SW480 (cell line): Measurements from ENCODE around the gene RAB27B.
"Not testable (repeated sequence)": the region's sequence is repeated elsewhere in the genome, so short reads cannot be mapped to it uniquely, and the experiment has no call there.

Experiments used
- DNase-seq: peaks from one replicate; pipeline ENCODE4 v3.0.0-alpha.2; 2016; ENCODE audit warnings: low spot score

Gene RAB27B

DNA sequence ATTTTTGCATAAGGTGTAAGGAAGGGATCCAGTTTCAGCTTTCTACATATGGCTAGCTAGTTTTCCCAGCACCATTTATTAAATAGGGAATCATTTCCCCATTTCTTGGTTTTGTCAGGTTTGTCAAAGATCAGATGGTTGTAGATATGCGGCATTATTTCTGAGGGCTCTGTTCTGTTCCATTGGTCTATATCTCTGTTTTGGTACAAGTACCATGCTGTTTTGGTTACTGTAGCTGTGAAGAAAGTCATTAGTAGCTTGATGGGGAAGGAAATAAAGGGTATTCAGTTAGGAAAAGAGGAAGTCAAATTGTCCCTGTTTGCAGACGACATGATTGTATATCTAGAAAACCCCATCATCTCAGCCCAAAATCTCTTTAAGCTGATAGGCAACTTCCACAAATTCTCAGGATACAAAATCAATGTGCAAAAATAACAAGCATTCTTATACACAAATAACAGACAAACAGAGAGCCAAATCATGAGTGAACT lies 7.4 kb upstream of the RAB27B start:
- DNase-seq, result not testable (repeated sequence)

DNA sequence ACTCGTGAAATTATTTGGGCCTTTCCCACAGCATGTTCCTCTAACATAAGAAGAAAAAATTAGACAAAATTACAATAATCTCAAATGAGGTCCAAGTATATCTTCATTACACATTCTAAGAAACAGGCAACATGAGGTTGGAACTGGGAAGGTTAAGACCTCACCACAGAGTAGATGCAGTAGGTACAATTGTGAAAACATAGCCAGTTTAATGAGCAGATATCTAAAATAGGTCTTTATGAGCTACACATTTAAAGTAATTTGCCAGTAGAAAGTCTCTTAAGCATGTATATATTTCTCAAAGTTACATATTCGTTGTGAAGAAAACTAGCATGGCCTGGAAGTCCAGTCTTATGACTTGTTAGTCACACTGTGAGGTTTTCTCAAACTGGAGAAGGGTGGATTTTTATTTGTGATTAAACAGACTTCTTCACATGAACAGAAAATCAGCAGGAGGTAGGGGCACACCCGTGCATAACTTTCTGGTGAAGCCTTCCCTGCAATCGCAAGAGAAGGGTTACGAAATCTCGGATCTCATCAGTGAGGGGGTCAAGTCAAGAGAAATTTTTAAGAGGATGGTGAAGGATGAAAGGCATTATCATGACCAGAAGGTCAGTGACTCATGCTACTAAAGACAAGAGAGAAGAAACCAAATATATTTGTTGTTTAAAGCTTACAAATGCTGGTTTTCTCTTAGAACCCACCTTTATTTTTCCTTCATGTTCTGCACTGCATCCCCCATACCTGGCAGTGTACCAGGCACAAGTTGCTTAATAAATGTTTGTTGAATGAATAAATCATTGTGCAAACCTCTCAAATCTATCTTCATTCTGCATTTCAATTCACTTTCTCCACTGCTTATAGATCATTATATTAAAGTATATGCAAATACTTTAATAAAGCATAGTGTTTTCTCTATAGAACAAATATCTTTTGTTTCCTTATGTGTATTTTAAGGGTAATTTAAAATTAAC lies 5.1 kb upstream of the RAB27B start:
- DNase-seq, result no peak

DNA sequence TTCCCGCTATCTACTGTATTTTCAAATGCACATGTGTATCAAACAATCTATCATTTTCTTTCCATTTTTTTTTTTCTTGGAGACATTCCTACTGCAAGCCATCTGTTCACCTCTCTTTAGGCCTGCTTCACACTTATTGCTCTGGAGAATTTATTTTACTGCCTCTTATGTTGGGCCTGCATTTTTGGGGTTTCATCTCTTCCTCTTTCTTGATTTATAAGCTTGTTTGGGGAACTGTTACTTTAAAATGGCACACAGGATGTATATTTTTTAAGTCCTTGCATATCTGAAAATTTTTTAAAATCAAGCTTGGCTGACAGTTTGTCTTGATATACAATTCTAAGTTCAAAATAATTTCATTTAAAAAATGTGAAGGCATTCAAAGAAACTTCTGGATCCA lies 3.5 kb upstream of the RAB27B start:
- DNase-seq, result no peak

DNA sequence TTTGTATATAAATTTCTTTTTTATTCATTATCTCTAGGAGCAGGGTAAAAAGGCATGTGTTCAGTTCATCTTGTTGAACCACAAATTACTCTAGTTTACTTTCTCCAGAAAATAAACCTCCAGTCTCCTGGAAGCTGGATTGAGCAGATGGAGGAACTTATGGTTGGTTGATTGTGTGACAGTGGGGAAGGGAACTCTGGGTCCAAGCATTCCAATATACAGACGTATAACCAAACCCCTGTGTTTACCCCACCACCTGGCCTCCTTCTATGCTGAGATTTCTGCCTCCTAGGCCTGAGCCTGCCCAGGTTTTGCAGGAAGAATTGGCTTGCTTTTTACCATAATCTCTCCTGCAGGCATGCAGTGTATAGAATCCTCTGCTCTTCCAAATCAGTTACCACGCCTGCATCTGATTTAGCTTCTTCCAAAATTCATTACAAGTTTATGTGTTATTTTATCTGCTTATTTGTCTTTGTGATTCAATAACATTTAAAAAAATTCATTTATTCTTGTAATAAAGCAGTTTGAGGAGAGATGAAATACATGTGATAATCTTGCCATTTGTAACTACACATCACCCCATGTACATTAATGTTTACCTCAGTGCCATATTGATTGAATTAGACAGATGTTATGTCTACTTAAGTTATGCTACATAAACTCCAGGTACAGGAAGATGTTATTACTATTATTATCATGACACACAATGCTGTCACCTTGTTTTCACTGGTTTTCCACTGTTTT lies 2.5 kb upstream of the RAB27B start:
- no peak for DNase-seq

DNA sequence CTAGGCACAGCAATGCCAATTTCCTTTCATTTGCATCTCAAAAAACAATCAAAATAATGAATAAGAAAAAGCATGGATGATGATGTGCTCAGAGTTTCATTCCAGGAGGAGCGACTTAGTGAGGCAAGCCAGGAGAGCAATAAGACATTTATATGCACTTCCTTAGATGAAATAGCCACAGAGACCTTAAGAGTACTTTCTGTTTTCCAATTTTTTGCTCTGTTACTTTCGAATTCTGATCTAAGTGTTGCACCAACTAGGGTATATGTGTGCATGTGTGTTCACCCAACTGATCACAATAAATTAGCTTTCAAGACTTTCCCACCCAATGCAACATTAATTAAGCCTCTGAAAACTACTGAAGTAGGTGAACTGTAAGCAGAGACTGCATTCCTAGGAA lies 709 bp downstream of the RAB27B start:
- DNase-seq, result no peak

DNA sequence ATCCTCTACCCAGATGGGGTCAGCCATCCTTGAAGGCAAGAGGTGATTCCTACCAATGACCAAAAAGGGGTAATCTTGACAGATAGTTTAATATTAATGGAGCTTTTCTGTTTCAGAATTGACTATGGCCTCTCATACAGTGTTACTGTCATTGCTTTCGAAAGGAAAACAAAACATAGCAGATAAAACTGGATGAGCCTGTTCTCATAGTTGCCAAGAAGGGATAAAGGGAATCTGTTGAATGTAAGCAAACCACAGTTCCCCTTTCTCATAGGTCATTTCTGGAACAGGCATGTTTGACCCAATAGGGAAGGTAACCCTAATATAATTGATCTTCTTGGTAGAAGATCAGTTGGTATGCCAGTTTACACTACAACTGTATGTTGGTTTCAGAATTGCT lies 1.6 kb downstream of the RAB27B start:
- DNase-seq, result no peak

DNA sequence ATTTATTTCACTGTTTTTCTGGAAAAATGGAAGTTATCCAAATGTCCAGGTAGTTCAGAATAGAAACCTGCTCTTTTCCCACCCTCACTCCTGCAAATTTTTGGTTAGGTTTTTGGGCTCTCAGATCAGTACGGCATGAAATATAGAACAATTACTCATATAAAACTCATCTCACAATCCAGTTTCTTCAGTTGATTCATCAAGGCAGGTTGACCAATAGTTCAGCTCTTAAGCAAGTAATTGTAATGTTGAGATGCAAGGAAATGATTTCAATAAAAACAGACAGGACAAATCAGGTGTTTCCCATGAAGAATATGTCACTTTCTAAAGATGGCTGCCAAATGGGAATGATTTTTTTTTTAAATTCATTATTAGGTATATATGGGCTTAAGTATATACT lies 2.0 kb downstream of the RAB27B start:
- no peak for DNase-seq

DNA sequence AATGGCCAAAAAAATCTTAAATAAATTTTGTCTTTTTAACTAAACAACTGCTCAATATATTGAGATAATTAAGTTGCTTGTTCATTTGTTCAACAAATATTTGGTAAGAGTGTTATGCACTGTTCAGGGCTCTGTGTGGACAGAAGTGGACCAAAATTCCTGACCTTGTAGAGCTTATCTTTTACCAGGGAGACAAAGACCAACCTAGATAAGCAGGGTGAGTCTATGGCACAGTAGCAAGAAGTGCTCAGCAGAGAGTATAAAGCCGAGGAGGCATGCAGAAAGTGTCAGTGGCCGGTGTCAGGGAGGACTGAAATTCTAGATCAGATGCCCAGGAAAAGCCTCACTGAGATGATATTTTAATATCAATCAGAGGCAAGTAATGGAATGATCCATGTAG lies 2.6 kb downstream of the RAB27B start:
- no peak for DNase-seq

DNA sequence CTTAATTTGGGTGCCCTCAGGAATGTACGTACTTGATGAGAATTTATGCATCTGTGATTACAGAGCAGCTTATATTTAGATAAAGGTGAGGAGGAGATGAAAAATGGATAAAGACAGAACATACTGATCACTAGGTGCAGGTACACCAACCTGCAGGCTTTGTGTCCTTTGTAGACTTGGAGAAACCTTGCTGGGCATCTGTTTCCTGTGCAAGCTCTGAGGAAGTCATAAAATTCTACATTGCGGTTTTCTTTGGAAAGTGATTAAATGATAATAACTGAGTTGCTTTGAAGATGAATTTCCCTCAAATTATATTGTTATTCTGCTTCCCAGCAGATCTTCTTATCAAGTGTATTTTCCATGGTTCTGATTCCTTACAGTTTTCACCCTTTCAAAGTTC lies 7.7 kb downstream of the RAB27B start:
- DNase-seq, result no peak

DNA sequence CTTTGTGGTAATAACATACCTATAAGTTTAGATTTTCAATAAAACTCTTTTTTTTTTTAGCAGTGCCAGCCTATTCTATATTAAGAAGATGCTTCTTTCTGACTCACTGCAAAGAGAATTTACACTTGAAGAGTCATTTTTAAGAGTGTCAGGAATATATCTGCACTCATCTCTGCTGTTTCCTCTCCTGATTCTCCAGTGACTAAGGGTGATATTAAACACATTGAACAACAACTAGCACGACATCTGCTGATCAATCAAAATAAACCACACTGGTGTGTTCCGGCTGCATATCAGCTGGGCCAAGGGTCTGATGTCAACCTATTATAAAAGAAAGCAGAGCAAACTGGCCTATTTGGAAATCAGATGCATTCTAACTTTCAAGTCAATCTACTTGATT lies 15.0 kb downstream of the RAB27B start:
- DNase-seq, result no peak

DNA sequence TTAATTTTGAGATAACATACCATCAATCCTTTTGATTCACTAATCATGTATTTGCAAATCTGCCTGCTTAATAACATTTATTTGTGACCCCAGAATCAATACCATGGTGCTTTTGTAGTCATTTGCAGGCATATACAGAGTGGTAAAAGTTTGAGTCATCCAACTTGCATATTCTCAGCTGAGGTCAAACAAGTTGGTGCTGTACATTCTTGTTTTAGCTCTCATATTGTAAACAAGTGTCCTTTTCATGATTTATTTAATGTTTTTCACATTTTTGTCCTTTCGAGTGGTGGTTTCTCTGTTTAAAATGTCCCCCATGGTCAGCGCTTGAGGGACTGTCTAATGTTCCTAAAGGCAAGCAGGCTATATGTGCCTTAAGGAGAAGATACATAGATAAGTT lies 17.5 kb downstream of the RAB27B start:
- no peak for DNase-seq

DNA sequence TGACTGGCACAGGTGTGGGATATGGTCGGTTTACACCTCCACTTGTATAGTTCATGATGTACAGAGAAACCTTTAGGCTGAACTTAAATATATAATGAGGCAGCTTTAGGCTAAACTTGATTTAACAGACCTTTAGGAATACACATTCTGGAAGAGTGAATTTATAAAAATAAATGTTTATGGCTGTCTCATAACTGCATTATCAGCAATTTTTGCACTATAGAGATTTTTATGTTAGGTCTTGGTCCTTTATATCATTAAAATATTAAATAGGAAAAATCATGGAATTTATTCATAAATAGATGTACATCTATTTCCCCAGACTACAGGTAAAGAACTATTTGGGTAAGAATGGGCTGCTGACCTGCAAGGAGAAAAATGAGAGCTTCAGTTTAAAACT lies 19.8 kb downstream of the RAB27B start:
- no peak for DNase-seq

DNA sequence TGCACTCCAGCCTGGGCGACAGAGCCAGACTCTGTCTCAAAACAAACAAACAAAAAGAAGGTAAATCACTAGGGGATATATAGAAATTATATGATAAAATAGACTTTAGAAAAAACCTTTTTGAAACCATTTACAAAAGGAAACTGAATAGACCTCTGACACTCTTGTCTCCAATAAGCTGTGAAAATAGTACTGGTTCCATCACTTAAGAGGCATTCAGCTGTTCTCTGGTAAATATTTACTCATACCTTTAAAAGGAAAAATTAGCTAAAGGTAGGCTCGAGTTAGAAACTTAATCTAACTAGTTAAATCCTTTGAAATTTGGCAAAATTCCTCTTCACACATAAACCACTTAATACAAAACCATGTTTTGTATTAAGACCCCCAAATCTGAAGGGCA lies 21.4 kb downstream of the RAB27B start:
- no peak for DNase-seq

DNA sequence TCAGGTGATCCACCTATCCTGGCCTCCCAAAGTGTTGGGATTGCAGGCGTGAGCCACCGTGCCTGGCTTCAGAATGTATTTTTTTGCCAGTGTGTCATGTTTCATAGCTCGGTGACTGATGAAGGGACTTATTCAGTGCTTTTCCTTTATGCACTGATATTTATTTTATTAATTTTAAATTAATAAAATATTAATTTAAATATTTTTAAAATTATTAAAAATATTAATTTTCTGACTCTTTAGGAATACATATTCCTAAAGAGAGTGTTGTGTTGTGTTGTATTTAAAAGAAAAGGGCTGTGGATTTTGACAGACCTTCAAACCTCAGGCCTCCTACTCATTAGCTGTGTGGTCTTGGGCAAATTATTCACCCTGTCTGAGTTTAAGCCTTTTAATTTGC lies 22.3 kb downstream of the RAB27B start:
- DNase-seq, result no peak

DNA sequence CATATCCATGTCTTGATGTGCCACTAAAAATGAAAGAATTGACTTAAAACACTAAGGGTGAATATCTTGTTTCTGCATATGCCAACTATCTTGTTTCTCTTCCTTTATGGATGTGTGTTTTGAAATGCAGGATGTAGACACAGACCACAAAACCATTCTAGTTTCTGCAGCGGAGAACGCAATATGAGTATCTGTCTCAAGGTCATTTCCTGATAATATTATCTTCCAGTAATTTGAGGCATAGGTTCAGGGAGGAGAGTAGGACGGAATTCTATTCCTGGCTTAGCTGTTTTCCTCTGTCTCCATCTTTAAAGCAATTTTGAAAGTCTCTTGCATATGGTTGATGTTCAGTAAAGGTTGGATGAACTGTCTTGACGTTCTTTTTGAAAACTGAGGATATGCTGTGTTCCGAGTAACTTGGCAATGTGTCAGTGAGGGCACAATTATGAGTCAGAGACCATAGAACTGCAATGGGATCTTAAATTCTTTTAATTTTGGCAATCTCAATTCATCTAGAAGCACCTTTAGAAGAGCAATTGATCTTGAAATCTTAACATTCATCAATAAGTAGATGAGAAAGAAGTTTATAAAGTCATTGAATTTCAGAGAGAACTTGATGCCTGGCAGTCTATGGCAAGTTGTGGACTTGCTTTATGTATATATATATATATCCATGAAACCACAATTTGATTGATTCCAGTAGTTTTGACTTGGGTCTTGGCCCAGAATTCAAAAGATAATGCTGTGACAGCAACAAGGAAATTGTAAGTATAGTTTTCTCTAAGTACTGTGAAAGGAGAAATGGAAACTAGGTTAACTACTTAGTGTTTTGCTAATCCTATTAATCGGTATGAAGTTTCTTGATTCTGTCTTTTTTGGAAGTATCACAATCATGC lies 24.8 kb downstream of the RAB27B start:
- DNase-seq, result no peak

DNA sequence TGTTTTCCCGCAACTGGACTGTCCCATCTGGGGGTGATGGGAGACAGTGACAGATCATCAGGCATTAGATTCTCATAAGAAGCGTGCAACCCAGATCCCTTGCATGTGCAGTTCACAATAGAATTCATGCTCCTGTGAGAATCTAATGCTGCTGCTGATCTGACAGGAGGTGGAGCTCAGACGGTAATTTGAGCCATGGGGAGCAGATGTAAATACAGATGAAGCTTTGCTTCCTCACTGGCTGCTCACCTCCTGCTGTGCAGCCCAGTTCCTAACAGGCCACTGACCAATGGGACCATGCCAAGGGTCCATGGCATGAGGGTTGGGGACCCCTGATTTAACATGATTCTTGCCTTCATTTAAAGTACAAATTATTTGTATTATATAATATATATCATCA lies 26.8 kb downstream of the RAB27B start:
- DNase-seq, result not testable (repeated sequence)

DNA sequence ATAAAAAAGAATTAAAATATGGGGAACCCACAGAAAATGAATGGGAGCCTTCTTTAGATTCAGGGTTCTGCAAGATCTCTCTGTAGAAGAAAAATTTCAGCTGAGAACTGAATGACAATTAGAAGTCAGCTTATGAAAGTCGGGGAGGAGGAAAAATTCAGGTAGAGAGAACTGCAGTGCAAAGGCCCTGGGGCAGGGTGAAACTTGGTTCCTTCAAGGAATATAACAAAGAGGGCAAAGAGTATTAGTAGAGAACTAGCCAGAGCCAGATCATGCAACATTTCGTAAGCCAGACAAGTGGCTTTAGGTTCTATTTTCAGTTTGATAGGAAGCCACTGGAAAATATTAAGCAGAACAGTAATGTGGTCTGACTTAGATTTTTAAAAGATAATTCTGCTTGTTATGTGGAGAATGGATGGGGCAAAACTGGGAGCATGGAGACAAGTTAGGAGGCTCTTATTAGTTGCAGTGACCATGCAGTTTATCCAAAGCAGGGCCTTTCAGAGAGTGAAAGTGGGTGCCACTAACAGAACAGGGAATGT lies 27.9 kb downstream of the RAB27B start:
- DNase-seq, result no peak

DNA sequence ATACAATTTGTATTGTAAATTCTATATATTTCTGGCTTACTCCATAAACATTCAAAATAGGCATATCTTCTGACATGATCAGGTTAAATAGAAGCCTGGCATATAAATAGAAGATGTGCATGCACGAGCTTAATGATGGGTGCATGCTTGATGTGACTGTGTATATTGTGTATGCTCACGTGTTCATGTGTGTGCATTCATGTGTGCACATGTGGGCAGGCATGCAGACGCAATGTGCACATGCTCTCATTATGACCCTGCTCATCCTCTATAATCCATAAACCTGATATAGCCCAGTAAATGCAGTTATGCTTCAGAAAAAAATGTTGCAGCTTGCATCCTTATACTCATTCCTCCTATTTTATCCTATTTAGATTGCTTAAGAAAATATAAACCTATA lies 29.2 kb downstream of the RAB27B start:
- no peak for DNase-seq

DNA sequence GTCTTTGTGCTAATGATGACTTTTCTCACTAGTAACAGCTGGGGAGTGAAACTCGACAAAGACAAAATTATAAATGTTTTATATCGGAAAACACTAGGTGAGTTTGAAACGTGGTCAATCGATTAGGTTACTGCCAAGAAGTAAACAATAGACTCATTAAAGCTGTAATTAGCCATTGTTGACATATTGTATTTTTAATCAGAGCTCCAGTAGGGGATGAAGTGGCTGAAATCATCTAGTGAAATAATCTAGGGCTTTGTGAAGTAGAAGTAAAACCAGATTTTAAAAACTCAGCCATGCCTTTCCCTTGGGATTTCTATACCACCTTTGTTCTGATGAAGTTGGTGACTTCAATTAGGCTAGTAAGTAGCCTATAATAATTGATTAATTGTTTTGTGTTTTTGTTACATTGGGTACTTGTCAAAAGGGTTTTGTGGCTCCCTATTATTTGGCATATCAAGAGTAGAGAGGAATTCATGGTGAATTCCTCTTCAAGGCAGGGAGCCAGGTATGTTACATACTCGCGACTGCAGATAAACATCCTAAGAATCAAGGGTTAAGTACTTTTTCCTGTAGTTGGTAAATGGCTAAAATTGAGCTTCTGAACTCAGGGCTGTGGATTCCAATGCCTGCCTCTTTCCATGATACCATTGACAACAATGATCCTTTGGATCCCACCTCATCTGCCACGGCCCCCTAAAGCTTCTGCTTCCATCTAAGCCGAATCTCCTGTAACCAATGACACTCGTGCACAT lies 31.6 kb downstream of the RAB27B start:
- DNase-seq, result no peak

DNA sequence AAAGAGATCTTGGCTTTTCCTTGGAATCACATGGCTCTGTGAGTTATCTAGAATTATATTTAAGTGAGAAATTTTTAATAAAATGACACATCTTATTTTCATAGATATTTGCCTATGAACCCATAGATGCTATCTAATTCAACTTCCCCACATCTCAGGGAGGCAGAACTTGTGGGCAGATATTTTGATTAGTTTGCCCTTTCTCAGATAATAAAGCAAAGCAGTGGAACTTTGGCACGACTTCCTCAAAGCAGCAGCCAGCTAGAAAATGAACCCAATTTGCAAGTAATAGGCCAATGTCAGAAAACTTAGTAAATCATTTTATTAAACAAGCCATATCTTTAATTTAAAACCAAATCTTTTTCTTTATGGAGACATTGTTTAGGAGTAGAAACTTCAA lies 32.7 kb downstream of the RAB27B start:
- no peak for DNase-seq

DNA sequence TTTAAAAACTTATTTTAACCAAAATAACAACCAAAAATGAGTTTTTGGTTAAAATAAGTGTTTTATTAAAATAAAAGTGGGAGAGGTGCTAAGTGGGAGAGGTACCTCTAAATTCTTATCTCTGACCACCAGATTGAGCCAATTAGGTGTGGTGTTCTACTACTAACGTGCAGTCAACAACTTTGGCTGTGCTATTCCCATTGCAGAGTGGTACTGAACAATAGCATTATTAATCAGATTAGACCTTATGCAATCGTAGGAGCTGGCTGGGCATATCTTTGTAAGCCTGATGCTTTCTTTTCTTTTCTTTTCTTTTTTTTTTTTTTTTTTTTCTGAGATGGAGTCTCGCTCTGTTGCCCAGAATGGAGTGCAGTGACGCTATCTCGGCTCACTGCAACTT lies 38.9 kb downstream of the RAB27B start:
- no peak for DNase-seq
